B cell (primary cell): ENCODE results near the gene MBD1.

Experiments
- CTCF ChIP-seq: fragments of 200-600 bp; IDR thresholded peaks from one replicate; pipeline ENCODE4 v1.8.0; 2022; ENCODE audit warnings: antibody characterized with exemption, mild to moderate bottlenecking
- EZH2 ChIP-seq: IDR thresholded peaks from 2 replicates; pipeline ENCODE4 v1.6.1; 2012; ENCODE audit warnings: borderline replicate concordance, low read depth, mild to moderate bottlenecking, moderate library complexity, low read length; ENCODE audit not compliant: insufficient read depth, poor library complexity, severe bottlenecking

GRCh38 chr18:50310080-50310479, 28.8 kb upstream of the MBD1 start:
- TF ChIP-seq CTCF (no peak), EZH2 (no peak)
